Liver (tissue), 3 donors: ENCODE results near the gene TEC.

Source experiments
- CTCF ChIP-seq: fragments of 150-350 bp; IDR thresholded peaks from 2 replicates; pipeline ENCODE4 v1.5.1; 2017; ENCODE audit warnings: improper control_type of control experiment, low read depth, low read length; ENCODE audit not compliant: missing input control
- JUND ChIP-seq, 2 donors: IDR thresholded peaks; 2 replicates each; pipeline ENCODE4 v1.6.1; 2016; ENCODE audit warnings: antibody characterized with exemption in 2 of 2
- MAX ChIP-seq: IDR thresholded peaks from 2 replicates; pipeline ENCODE4 v1.6.1; 2016; ENCODE audit warnings: antibody characterized with exemption
- RXRA ChIP-seq, 2 donors: IDR thresholded peaks; 2 replicates each; pipeline ENCODE4 v1.6.1; 2017 to 2018; ENCODE audit warnings: antibody characterized with exemption in 2 of 2, mild to moderate bottlenecking in 1 of 2
- TAF1 ChIP-seq: conservative IDR thresholded peaks from 2 replicates; pipeline ENCODE4 v1.6.1; 2016; ENCODE audit warnings: antibody characterized with exemption, mild to moderate bottlenecking
- YY1 ChIP-seq: IDR thresholded peaks from 2 replicates; pipeline ENCODE4 v1.6.1; 2016; ENCODE audit warnings: antibody characterized with exemption, mild to moderate bottlenecking
- donor health status: healthy.
- donor health status: healthy.

DNA sequence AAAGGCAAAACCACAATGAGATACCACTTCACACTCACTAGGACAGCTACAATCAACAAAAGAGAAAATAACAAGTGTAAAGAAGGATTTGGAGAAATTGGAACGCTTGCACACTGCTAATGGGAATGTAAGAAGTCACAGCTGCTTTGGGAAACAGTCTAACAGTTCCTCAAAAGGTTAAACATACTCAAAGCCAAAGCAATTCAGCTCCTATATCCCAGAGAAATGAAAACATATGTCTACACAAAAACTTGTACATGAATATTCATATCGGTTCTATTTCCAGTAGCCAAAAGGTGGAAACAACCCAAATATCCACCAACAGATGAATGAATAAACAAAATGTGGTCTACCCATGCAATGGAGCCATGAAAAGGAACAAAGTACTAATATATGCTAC is 64.0 kb downstream of the TEC start:
- TF ChIP-seq CTCF: no peak
- no peak for TF ChIP-seq MAX
- no peak for TF ChIP-seq YY1
- TF ChIP-seq TAF1: no peak
- TF ChIP-seq JUND (IDR thresholded peaks at IDR 0.05): no peak
- no peak for TF ChIP-seq RXRA (IDR thresholded peaks at IDR 0.05)
